GM19467 (cell line): Measurements from ENCODE around the gene ANKRD53.

Source experiments
- ATAC-seq: cut with Tn5 transposase; IDR thresholded peaks from one replicate; pipeline ENCODE4 v1.9.1; 2021; ENCODE audit warnings: mild to moderate bottlenecking, moderate library complexity; ENCODE audit not compliant: unreplicated experiment

ANKRD53 gene, protein sequence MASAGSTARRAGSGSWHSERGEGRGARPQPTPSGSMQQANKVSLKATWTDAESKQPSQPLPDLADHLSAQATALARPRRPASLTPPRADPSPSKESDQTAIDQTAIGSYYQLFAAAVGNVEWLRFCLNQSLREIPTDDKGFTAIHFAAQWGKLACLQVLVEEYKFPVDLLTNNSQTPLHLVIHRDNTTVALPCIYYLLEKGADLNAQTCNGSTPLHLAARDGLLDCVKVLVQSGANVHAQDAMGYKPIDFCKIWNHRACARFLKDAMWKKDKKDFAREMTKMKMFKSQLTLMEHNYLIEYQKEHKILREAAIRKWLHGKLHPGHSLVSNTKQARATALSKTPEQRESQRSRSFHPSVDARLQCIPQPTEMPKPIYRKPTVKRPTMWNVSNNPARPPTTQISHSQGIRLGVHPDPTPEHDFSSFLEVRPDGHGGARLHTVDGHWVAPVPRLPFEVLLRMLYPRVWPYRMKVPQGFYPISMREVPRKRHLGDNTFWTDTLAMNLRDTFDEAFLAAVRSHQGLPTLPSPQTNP

DNA sequence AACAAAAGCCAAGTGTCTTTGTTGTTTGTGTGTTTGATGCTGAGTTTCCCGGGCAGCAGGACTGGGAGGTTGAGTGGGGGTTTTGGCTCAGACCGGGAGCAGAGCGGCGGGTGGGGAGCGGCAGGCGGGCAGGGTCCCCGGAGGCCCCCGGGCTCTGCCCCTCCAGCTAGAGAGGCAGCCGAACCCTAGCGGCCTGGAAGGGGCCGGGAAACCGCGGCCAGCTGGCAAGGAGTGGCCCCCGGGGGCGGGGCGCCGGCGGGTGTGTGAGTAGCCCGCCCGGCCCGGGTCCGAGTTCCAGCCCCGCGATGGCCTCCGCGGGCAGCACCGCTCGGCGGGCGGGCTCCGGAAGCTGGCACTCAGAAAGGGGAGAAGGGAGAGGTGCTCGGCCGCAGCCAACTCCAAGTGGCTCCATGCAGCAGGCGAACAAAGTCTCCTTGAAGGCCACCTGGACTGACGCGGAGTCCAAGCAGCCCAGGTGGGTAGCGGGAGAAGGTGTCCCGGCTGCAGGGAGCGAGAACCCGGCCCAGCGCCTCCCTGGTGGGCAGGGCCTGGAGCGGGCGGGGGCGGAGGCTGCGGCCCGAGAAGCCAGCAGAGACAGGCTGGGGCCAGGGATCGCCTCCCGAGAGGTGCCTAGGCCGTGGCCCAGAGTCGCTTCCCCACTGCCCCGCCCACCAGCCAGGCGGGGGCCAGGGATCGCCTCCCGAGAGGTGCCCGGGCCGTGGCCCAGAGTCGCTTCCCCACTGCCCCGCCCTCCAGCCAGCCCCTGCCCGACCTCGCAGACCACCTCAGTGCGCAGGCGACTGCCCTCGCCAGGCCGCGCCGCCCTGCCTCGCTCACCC is at the start of gene ANKRD53:
Gene ANKRD53 (plus strand): TSS at position 290 of the 839 bp plus-strand sequence. CDS start 16 bp downstream, at position 306.
- no peak for ATAC-seq

DNA sequence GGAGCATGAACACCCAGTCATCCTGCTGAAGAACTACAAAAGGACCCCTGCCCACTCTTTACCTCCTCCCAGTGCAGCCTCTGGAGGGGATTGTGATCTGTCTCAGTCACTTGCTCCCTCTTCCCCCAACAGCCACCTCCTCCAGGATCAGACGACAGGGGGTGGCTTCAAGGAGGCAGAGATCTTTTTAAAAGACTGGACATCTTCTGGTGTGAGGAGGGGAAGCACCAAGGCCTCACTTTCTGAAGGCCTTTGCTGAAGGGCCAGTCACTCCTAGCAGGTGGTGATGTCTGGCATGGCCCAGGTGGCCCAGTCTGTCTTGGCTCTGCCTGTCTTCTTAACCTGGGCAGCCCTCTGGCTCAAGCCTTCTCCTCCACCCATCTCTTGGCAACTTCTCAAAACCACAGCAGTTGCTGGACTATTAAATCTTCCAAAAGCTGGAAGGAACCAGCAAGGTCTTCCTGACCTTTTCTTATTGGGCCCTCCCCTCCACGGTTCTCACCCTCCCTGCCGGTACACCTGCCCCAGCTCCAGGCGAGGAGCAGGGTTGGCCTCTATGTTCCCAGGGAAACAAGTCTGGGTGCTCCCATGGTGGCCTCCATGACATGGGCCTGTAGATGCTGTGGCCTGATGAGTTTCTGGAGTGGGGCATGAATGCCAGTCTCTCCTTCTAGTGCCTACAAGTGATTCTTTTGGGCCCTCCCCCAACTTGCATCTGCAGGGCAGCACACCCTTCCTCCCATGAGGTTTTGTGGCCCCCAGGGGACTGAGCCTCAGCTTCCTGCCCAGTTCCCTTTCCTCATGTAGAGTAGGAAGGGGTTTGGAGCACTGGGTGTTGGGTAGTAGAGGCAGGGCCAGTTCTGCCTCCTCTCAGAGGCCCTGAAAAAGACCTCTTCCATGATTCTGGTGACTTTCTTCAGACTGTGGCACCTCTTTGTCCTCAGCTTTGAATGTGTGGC is 47.8 kb upstream of the ANKRD53 start:
- no peak for ATAC-seq

DNA sequence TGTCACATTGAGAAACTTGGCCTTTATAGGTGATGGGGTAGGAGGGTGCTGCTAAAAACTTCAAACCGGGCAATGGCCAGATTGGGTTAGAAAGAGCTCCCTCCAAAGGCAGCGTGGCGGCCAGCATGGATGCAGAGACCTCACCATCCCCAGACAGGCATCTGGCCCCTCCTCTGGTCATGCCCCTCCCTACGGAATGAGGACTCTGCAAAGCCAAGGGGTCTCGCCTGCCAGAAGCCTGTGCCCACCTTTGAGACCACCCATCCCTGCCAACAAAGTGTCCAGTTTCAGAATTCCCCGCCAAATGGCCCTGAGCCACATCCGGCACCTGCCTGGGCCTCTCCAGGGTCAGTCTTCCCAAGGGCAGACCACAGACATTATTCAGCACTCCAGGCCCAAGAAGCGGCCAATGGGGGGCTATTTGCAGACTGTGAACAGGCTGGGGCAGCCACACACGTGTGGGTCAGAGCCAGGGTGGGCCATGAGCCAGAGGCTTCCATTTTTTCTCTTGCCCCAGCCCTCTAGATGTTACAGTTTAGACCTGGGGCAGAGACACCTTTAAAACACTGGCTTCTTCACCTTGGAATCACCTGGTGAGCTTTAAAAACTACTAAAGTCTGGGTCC is 46.9 kb upstream of the ANKRD53 start:
- no peak for ATAC-seq

DNA sequence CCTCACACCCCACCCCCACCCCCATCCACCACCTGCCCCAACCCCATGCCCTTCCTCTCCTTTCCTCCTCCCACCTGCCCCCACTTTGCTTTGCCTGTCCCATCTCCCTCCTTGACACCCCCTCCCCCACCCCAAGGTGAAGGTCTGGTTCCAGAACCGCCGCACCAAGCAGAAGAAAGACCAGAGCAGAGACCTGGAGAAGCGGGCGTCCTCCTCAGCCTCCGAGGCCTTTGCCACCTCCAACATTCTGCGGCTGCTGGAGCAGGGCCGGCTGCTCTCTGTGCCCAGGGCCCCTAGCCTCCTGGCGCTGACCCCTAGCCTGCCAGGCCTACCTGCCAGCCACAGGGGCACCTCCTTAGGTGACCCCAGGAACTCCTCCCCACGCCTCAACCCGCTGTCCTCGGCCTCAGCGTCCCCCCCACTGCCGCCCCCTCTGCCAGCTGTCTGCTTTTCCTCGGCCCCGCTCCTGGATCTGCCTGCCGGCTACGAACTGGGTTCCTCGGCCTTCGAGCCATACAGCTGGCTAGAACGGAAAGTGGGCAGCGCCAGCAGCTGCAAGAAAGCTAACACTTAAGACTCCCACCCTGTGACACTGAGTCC is 45.7 kb upstream of the ANKRD53 start:
- no peak for ATAC-seq

DNA sequence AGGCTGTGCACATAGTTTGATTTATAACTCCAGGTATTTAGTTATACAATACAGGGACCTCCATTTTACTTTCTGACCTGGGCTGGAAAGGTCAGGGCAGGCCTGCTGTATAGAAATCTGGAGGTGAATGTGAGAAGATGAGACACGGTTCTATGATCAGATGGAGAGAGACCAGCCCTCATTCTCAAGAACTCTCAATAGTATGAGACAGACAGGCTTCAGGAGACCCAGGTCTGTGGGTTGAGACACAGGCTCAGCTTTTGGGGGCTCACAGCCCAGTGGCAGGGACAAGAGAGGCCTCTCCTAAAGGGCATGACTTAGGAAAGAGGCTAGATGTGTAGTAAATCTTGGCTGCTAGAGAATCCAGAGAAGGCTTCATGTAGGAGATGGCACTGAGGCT is 43.4 kb upstream of the ANKRD53 start:
- no peak for ATAC-seq

DNA sequence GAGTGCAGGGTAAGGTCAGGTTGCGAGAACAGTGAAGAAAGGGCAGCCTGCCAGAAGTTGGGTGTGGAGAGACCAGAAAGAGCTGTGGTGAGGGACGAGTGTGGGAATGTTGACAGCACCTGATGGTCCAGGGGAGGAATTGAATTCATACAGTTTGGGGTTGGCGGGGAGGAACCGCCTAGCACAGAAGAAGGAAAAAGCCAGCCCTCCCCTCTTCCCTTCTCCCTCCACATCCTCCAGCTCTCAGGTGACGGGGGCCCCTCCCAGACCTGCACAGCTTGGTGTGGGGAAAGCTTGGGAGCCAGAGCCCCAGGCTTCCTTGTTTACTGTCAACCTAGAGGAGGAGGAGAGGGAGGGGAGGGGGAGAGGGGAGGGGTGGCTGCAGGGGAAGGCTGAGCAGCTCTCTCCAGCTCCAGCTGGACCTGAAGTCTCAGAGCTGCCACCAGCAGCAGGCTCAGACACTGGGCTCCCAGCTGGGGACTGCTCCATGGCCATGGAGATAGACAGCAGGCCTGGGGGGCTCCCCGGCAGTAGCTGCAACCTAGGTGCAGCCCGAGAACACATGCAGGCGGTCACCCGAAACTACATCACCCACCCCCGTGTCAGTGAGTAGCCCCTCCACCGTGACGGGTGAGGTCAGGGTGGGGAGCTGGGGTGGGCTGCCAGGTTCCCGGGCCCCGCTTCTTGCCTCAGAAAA is 42.8 kb upstream of the ANKRD53 start, which contains the start of gene ATP6V1B1:
Gene ATP6V1B1 (plus strand): TSS at position 433 of the 697 bp plus-strand sequence. CDS start 55 bp downstream, at position 488.
- ATAC-seq: no peak

DNA sequence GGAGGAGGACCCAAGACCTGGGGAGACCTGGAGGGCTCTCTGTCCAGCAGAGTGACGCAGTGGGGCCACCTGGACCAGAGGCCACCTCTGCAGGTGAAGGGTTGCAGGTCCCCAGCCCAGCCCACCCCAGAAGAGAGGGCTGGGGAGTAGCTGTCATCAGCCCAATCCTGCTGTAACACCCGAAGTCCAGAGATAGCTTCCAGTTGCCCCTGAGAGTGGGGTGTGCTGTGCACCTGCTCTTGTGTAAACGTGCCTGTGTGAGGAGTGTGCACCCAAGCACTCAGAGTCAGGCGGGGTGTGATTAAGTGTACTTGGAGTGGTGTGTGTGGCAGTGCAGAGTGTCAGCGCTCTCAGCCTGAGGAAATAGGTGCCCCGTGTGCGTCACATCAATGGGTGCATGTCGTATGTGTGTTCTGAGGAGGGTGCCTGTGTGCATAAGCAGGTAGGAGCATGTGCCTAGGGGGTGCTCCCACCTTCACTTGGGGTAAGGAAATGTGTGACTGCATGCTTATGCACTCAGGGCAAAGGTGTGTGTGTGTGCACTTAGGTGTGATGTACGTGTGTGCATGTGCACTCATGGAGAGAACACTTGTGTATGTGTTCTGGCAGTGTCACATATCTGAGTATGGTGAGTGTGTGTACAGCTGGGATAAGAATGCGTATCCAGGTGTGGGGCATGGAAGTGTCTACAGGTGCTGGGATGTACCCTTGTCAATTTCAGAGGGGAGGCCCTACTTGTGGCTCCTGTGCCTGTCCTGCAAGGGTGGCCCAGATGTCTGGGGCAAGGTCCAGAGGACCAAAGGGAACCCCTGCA is 42.1 kb upstream of the ANKRD53 start:
- no peak for ATAC-seq

DNA sequence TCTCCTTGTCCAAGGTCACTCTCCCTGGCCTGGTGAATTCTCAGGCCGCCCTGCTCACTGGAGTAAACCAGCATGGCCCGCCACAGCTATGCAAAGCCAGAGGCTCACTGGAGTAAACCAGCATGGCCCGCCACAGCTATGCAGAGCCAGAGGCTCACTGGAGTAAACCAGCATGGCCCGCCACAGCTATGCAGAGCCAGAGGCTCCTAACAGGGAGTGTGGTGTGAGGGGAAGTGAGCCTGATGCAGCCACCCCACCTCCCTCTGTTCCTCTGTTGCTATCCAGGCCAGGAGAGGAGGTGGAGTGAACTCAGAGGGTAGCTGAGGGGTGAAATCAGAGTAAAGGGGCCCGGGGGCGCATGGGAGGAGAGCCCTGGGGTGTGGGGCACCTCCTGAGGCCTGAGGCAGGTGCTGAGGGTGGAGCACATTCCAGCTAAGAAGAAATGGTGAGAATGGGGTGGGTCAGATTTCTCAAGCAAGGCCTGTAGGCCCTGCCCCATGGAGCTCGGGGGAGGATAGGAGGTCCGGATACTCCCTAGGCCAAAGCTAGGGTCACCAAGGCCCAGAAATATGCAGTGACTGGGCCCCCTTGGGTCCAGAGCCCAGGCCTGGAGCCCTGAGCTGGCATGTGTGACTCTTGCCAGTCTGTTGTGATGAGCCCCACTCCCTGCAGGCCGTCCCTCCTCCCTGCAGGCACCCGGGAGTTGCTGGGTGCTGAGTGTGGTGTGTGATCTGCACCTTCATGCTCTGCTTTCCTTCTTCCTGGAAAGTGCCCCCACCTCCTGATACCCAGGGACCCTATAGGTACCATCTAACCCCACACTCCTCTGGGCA is 41.2 kb upstream of the ANKRD53 start:
- ATAC-seq: no peak

DNA sequence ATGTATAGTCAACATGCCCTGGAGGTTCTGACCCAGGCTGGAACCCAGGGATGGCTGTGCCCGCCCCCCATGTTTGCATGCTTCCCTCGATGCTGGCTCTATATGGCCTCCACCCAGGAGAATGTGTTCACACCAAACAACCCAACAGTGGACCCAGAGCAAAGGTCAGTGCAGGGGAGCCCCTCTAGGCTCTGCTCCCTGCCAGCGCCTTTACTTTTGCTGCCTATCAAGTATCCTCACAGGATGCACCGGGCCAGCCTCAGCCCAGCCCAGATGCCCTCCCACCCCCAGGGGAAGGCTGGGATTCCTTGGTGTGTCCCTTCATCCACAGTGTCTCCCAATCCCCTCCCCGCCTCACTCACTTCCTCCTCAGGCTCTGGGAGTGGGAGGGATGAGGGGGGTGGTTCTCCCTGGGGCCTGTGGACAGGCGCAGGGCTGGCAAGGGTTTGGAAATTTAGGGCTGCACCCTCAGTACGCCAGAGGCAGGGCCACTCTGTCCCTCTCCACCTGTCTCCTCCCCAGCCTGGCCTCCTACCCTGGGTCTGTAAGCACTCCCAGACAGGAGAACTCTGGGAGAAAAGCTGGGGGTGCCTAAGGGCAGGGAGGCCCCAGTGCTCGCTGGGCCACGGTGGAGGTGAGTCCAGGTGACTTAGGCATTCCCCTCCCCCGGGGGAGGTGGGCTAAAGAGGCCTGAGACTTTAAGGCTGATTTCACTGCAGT is 40.4 kb upstream of the ANKRD53 start:
- ATAC-seq: no peak

DNA sequence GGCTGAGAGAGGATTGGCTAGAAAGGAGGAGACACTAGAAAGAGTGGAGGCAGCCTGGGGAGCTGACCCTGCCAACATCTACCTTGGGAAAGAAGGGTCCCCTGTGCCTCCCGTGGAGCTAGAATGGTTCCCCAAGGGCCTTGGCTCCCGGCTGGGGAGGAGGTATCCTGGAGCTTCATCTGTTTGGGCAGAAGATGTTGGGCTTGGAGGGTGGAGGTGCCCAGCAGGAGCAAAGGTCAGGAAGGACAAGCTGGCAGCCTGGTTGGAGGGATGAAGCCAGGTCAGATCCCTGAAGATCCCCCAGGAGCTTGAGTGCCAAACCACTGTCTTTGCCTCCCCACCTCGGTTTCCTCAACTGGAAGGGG is 39.9 kb upstream of the ANKRD53 start:
- ATAC-seq: no peak

DNA sequence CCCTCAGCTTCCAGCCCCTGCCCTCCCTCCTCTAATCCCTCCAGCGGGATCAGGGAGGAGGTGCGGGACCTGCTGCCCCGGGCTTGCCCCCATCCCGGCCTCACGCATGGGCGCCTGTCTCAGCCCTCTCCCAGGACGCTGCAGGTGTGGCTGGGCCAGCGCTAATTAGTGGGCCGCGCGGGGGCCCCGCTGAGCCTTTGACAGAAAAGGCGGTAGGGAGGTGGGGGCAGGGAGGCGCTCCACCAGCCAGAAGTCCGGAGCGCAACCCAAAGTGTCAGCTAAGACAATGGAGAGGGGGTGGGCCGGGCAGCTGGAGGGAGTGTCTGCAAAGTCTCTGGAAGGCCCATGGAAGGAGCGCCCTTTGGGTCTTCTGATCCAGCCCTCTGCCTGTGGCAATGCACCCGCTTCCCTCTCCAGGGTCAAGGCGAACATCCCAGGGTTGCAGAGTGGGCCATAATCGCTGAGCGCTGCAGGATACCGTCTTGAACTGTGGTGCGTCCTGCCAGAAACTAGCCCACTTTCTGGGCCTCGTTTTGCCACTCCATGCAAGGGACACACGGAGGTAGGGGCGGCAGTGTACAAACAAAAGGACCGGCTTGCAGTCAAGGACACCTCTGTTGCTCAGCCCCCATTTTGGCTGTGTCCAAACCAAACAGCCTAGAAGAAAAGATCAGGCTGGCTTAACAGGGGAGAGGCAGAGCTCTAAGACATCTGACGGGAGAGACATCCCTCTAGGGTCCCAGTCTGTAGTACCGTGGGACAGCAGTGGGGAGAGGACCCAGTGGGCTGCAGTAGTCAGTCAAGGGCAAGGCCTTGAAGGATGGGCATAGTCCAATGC is 39.2 kb upstream of the ANKRD53 start:
- ATAC-seq: no peak

DNA sequence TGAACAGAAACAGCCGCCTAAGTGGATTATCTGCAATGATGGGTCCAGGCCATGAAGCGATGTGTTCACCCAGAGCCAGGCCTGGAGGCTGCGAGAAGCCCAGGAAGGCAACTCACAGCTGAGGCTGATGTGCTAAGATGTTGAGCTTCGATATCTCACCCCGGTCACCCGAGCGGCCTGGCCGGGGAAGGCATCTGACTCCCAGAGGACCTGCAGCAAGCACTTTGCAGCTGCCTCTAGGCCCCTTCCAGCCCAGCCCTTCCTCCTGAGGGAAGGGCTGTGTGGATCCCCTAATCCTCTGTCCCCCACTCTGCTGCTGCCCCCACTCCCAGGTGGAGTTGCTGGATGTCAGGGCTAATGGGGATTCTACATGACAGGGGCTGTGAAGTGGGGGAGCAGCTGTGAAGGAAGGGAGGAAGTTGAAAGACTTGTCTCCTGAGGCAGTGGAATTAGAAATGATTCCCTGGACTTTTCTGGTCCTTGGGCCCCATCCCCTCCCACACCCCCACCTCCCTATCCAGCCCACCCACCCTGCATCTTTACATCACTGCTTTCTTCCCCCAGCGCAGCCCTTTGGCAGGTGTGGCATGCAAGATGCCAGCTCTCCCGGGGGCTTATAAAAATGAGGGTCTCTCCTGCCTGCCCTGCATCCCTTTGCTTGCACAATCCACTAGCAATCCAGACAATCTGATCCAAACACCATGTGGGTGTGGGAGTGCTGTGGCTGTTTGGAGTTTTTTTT is 38.4 kb upstream of the ANKRD53 start:
- ATAC-seq: no peak

DNA sequence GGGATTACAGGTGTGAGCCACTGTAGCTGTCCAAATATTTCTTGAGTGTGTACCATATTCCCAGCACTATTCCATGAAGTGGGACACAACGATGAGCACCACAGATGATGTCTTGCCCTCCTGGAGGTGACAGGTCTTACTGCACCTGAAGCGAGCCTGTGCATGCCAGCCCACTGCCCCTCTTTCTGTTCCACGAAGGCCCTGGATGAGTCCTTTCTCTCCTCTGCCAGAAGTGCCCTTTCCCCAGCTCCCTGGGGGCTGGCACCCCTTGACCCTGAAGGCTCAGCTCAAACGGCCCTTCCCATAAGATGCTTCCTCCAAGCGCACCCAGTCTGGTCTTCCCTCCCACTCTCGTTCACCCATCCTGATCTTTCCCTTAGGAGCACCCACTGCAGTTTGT is 37.2 kb upstream of the ANKRD53 start:
- ATAC-seq: no peak

DNA sequence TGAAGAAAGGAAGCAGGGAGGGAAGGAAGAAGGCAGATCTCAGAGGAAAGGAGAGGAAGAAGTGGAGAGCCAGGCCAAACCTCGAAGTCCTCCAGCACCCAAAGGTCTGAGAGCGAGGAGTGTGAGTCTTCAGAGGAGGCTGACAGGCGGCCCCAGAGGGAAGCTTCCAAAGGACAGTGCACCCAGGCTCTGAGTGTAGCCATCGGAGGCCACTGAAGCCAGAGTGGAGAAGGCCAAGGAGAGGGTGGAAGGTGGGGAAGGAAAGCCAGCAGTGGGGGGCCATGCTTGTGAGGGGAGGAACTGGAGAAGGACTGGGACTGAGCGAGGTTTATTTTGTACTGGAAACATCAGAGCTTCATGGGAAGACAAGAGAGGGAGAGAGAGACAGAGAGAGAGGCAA is 36.7 kb upstream of the ANKRD53 start:
- no peak for ATAC-seq
